Stimulated activated CD8-positive, alpha-beta memory T cell treated with anti-CD3 and anti-CD28 coated beads, Interleukin-7, amount 100 ng/mL, for 48 hours (primary cell): ENCODE data around the gene TTYH3.

Experiments used
- DNase-seq, 2 donors: peaks; one replicate each; pipeline ENCODE4 v3.0.0-alpha.2; 2020; ENCODE audit warnings: low read depth in 1 of 2; ENCODE audit errors: extremely low read depth in 1 of 2

Gene TTYH3

GRCh38 chr7:2645274-2645868 is 13.6 kb downstream of the TTYH3 start:
- DNase-seq: peak; percentile 41 to 46

DNA sequence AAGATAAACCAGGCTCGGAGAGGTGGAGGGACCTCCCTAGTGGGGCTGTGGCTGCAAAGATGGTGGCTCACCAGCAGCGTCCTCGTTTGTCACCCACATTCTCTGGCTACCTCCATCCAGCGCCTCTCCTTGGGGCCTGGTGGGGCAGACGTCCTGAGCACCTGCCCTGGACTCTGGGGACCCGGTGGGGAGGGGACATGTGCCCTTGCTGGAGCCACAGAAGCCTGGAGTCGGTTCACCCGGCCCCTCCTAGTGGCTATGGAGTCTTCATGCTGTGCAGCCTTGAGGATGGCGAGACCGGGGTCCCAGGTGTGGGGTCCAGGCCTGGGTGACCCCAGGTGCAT is 14.5 kb downstream of the TTYH3 start:
- DNase-seq: no peak

GRCh38 chr7:2646680-2647571 is 15.1 kb downstream of the TTYH3 start:
- no peak for DNase-seq

DNA sequence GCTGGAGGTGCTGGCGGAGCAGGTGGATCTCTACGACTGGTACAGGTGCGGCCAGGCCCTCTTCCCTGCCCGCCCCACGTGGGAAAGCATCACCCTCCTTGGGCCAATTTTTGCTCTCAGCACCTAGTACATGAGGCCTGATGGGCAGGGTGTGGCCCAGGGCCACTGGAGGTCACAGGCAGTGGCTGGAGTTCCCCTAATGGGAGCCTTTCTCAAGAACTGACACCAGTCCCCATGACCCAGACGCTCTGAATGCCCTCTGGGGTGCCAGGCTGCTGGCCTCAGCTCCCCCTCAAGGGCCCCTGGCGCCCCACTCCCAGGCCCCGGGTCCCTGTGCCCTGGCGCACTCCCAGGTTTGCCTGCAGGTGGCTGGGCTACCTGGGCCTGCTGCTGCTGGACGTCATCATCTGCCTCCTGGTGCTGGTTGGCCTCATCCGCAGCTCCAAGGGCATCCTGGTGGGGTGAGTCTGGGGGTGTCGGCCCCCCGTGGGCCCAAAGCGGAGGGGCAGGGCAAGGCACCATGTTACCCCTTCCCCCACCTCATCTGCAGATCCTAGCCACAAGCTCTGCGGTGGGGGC is 15.9 kb downstream of the TTYH3 start:
- DNase-seq: no peak

- no peak for DNase-seq
These were observed 17.5 kb downstream of the TTYH3 start for GRCh38 chr7:2649139-2649838.

GRCh38 chr7:2649991-2650390 is 18.2 kb downstream of the TTYH3 start:
- DNase-seq: no peak

- no peak for DNase-seq
These were observed 18.7 kb downstream of the TTYH3 start for GRCh38 chr7:2650451-2650850.

- no peak for DNase-seq
These were observed 19.6 kb downstream of the TTYH3 start for GRCh38 chr7:2651336-2651735.

DNA sequence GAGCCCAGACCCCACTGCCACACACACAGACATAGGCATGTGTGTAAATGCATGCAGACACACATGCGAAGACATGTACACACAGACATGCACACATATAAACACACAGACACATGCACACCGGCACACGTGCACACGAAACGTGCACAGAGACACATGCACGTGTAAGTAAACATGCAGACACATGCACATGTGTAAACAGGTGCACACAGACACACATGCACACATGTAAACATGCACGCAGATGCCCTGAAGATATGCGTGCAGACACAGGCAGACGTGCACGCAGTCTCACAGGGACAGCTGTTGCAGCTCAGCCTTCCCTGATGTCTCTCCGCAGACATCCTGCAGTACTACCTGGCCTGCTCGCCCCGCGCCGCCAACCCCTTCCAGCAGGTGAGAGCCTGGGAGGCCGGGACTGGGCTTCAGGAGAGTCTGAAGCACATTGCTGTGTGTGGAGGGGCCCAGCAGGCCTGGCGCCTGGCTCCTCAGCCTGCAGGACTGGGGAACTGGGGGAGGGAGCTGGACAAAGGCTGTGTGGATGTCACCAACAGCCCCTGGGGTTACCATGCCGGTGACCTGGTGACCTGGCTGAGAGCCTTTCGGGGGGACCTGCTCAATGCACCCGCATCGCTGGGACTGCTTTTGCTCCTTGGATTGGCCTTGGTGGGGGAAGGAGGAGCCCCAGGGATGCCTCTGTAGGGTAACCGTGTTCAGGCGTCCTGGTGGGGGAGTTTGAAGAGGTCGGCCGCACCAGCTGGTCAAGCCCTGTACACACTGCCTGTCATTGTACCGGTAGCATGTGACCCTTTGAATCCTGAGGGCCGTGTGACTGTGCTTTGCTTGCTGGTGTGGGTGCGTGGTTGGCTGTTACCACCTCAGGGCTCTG is 20.3 kb downstream of the TTYH3 start:
- DNase-seq: no peak

- DNase-seq: no peak
These were observed 20.9 kb downstream of the TTYH3 start for GRCh38 chr7:2652736-2653060.

DNA sequence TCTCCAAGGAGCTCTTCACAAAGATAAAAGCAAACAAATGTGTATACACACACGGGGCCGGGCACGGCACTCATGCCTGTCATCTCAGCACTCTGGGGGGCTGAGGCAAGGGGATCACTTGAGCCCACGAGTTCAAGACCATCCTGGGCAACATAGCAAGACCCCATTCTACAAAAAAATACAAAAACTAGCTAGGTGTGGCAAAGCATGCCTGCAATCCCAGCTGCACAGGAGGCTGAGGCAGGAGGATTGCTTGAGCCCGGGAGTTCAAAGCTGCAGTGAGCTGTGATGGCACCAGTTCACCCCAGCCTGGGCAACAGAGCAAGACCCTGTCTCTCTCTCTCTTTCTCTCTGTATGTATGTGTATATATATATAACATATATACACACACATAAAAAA is 22.3 kb downstream of the TTYH3 start:
- no peak for DNase-seq

DNA sequence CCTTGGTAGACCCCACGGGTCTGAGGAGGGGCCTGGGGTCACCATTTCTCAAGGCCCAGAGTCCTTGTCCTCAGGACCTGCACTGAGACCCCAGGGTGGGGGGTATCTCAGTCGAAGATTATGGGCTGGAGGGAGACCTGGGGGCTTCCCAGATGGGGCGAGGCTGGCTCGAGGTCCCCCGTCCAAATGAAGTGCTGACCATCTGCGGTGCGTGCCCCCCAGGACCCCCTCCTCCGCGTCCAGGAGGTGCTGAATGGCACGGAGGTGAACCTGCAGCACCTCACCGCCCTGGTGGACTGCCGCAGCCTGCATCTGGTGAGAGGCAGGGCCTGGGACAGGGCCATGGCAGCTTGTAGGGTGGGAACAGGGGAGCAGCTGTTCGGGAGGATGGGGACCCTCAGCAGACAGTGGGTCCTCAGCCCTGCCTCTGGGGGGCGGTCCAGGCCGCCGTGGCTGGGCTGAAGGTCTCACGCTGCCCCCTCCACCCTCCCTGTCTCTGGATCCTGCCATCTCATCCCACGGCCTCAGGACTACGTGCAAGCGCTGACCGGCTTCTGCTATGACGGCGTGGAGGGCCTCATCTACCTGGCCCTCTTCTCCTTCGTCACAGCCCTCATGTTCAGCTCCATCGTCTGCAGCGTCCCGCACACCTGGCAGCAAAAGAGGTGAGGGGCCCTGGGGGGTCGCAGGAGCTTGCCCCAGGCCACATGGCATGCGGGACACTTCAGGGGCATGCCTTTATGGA is 24.3 kb downstream of the TTYH3 start:
- no peak for DNase-seq

- no peak for DNase-seq
These were observed 25.4 kb downstream of the TTYH3 start for GRCh38 chr7:2657208-2657607.

GRCh38 chr7:2657920-2658671 is 26.3 kb downstream of the TTYH3 start:
- no peak for DNase-seq

- DNase-seq: no peak
These were observed 27.2 kb downstream of the TTYH3 start for GRCh38 chr7:2658941-2659340.

- DNase-seq: no peak
These were observed 28.0 kb downstream of the TTYH3 start for GRCh38 chr7:2659556-2660358.

DNA sequence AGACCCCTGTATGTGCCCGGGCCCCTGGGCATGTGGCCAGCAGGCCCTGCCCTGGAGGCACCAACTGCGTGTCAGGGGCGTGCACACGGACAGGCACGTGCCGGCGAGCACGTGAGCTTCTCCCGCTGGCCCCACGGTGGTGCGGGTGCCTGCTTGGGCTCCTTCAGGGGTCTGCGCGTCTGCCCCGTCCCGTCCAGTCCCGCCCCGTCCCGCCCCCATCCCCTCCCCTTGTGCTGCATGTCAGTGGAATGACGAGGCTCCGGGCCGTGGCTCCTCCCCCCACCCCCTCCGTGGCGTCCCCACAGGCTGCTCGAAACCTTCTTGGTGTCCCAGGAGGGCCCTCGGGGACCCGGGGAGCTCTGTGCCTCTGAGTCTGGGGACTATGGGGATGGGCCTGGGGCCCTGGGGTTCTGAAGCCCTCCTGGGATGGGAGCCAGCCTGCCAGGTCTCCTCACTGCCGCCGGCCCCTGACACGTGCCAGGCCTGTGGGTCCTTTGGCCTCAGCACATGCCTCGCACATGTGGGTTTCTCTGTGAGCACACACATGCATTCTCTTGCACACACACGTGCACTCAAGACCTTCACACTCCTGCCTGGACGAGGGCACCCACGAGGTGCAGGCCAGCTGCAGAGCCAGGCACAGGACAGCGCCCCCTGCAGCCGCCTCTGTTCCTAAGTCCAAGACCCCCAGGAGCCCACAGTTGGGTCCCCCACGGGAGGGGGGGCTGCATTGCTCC is 28.7 kb downstream of the TTYH3 start:
- DNase-seq: no peak

DNA sequence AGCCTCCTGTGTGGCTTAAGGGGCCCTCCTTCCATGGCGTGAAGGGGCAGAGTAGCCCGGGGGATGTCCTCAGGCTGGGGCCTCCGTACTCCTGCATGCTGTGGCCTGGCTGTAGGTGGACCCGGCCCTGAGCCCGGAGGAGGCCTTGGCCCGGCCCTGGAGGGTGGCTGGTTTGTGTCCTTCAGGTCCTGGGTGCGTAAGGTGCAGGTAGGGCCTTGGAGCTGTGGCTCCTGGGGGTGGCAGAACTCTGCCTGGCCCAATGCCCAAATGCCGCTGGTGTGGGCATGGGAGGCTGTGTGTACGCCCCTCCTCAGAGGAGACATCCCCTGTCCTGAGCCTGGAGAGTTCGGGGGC is 29.3 kb downstream of the TTYH3 start:
- DNase-seq: no peak
